ENCODE results near the gene CFAP206.

- TF ChIP-seq CTCF (IDR thresholded peaks at IDR 0.05) (no peak), POLR2AphosphoS5 (IDR thresholded peaks at IDR 0.05) (no peak), POLR2A (IDR thresholded peaks at IDR 0.05) (no peak), EP300 (IDR thresholded peaks at IDR 0.05) (no peak)
These were observed 33.9 kb downstream of the CFAP206 start for GRCh38 chr6:87441711-87442110.

Data from gastroesophageal sphincter (tissue), 3 donors.